GM23338 (cell line): ENCODE data around the gene CCNL1. TPM values are rescaled to one million over a fixed set of nuclear protein-coding genes. Genes with fewer than 3 reads are reported as not detected.

Experiments used
- ATAC-seq: fragments of 200-7000 bp; cut with Tn5 transposase; 3 replicates; pipeline ENCODE4 v1.9.1; 2020
- DNase-seq: peaks from one replicate; pipeline ENCODE4 v3.0.0-alpha.2; 2015; ENCODE audit warnings: low spot score
- H2AFZ ChIP-seq: fragments of 200-600 bp; sonication (generic); 2 replicates; pipeline ENCODE4 v1.8.0; 2016; ENCODE audit warnings: antibody characterized with exemption, mild to moderate bottlenecking, moderate library complexity
- H3F3A ChIP-seq: fragments of 200-600 bp; sonication (generic); replicated peaks from 2 replicates; pipeline ENCODE4 v1.8.0; 2017; ENCODE audit warnings: antibody characterized with exemption, mixed run types, low read depth
- H3K27ac ChIP-seq: fragments of 200-600 bp; sonication (generic); 2 replicates; pipeline ENCODE4 v1.6.1; 2016; ENCODE audit warnings: low read depth
- H3K27me3 ChIP-seq: fragments of 200-600 bp; sonication (generic); 2 replicates; pipeline ENCODE4 v1.8.0; 2016; ENCODE audit warnings: mild to moderate bottlenecking, mixed run types, moderate library complexity; ENCODE audit not compliant: insufficient read depth
- H3K36me3 ChIP-seq: fragments of 200-600 bp; sonication (generic); 2 replicates; pipeline ENCODE4 v1.8.0; 2016; ENCODE audit warnings: mild to moderate bottlenecking; ENCODE audit not compliant: insufficient read depth
- H3K4me1 ChIP-seq: fragments of 200-600 bp; sonication (generic); 2 replicates; pipeline ENCODE4 v1.8.0; 2016; ENCODE audit warnings: mild to moderate bottlenecking, moderate library complexity; ENCODE audit not compliant: insufficient read depth
- H3K4me2 ChIP-seq: fragments of 200-600 bp; sonication (generic); 2 replicates; pipeline ENCODE4 v1.7.1; 2017; ENCODE audit warnings: mixed run types
- H3K4me3 ChIP-seq: fragments of 200-600 bp; sonication (generic); 2 replicates; pipeline ENCODE4 v1.6.1; 2016; ENCODE audit warnings: mixed run types
- H3K79me2 ChIP-seq: fragments of 200-600 bp; sonication (generic); replicated peaks from 2 replicates; pipeline ENCODE4 v1.8.0; 2017; ENCODE audit warnings: mild to moderate bottlenecking; ENCODE audit not compliant: insufficient read depth
- H3K9me2 ChIP-seq: fragments of 200-600 bp; sonication (generic); 2 replicates; pipeline ENCODE4 v1.8.0; 2017; ENCODE audit not compliant: insufficient read depth
- H4K20me1 ChIP-seq: fragments of 200-600 bp; sonication (generic); replicated peaks from 2 replicates; pipeline ENCODE4 v1.8.0; 2017; ENCODE audit warnings: mild to moderate bottlenecking; ENCODE audit not compliant: insufficient read depth
- H3K27ac Mint-ChIP-seq: 2 replicates; pipeline ENCODE4 v1.8.0; 2020; ENCODE audit warnings: inconsistent platforms, mild to moderate bottlenecking, moderate library complexity, mixed read lengths
- H3K27me3 Mint-ChIP-seq: 3 replicates; pipeline ENCODE4 v1.8.0; 2022; ENCODE audit warnings: low read depth, mild to moderate bottlenecking, moderate library complexity, mixed read lengths, inconsistent platforms; ENCODE audit not compliant: insufficient read depth, poor library complexity
- H3K36me3 Mint-ChIP-seq: 3 replicates; pipeline ENCODE4 v1.8.0; 2021; ENCODE audit warnings: low read depth, mild to moderate bottlenecking, inconsistent platforms, moderate library complexity, mixed read lengths
- H3K4me1 Mint-ChIP-seq: 3 replicates; pipeline ENCODE4 v1.8.0; 2020; ENCODE audit warnings: mild to moderate bottlenecking, inconsistent platforms, mixed read lengths
- H3K4me3 Mint-ChIP-seq: 3 replicates; pipeline ENCODE4 v1.8.0; 2021; ENCODE audit warnings: moderate library complexity, mild to moderate bottlenecking, inconsistent platforms, mixed read lengths
- H3K9me3 Mint-ChIP-seq: 3 replicates; pipeline ENCODE4 v1.8.0; 2020; ENCODE audit warnings: moderate library complexity, mild to moderate bottlenecking, inconsistent platforms, mixed read lengths
- CTCF ChIP-seq, 2 experiments: fragments of 200-600 bp in 1 of 2; sonication (generic) in 1 of 2; conservative IDR thresholded peaks; 2 replicates each; pipeline versions ENCODE4 v1.5.1 to v1.6.1; 2016 to 2017; ENCODE audit warnings: antibody characterized with exemption in 2 of 2, low read depth in 2 of 2, mild to moderate bottlenecking in 2 of 2, moderate library complexity in 1 of 2
- EZH2 ChIP-seq: fragments of 200-600 bp; sonication (generic); IDR thresholded peaks from one replicate; pipeline ENCODE4 v1.8.0; 2017; ENCODE audit warnings: antibody characterized with exemption, mild to moderate bottlenecking, low read depth; ENCODE audit not compliant: unreplicated experiment
- EZH2phosphoT487 ChIP-seq: fragments of 200-600 bp; sonication (generic); IDR thresholded peaks from one replicate; pipeline ENCODE4 v1.8.1; 2018; ENCODE audit warnings: antibody characterized with exemption; ENCODE audit not compliant: unreplicated experiment
- NANOG ChIP-seq: IDR thresholded peaks from 2 replicates; pipeline ENCODE4 v1.6.1; 2016; ENCODE audit warnings: antibody characterized with exemption, borderline replicate concordance
- POLR2AphosphoS5 ChIP-seq: IDR thresholded peaks from 2 replicates; pipeline ENCODE4 v1.6.1; 2016; ENCODE audit warnings: antibody characterized with exemption, low read depth
- STAT1 ChIP-seq: IDR thresholded peaks from one replicate; pipeline ENCODE4 v1.6.1; 2016; ENCODE audit warnings: antibody characterized with exemption; ENCODE audit not compliant: unreplicated experiment
- ZNF114 ChIP-seq: fragments of 250-450 bp; sonication (Bioruptor Pico); IDR thresholded peaks from 2 replicates; pipeline ENCODE4 v1.5.0; 2020; ENCODE audit warnings: mild to moderate bottlenecking, moderate library complexity
- ZNF331 ChIP-seq: fragments of 250-450 bp; sonication (Bioruptor Pico); IDR thresholded peaks from 2 replicates; pipeline ENCODE4 v1.5.0; 2020; ENCODE audit warnings: low read depth, mild to moderate bottlenecking, moderate library complexity
- ZNF462 ChIP-seq: fragments of 250-450 bp; sonication (Bioruptor Pico); IDR thresholded peaks from 2 replicates; pipeline ENCODE4 v1.5.0; 2020; ENCODE audit warnings: mild to moderate bottlenecking, moderate library complexity
- polyA plus RNA-seq: library from polyadenylated mRNA; unstranded; fragments of >200 nt; fragmentation: Nextera tagmentation; extraction: Ambion mirVana; gene quantifications from 2 replicates; pipeline ENCODE4 v1.2.1, GENCODE V29; 2016
- total RNA-seq: library from RNA; depleted of rRNA; stranded (reverse); fragments of >200 nt; shearing (Covaris generic); gene quantifications from 2 replicates; pipeline ENCODE4 v1.2.3, GENCODE V29; 2014

Gene CCNL1
- total and polyA plus RNA-seq, 2 experiments from 2014 or later: 108 to 134 TPM

- Mint-ChIP-seq H3K9me3 (no peaks in the 10 kb centered on the region), H3K27me3 (peaks cover 4% of the 10 kb centered on the region), H3K36me3 (peaks cover 26% of the 10 kb centered on the region), H3K4me3 (no peak overlapping the region), H3K27ac (no peak overlapping the region; the same call in 1 of the 2 replicates), H3K4me1 (no peaks in the 10 kb centered on the region)
- Histone ChIP-seq H3K9me2 (no peaks in the 10 kb centered on the region), H3K4me1 (no peaks in the 10 kb centered on the region), H3K79me2 (no peaks in the 10 kb centered on the region), H3K4me2 (no peak overlapping the region), H3K36me3 (peaks cover 14% of the 10 kb centered on the region), H3K27ac (0 out of 2 replicates have a peak overlapping the region, but pooled peaks have one; percentile 28), H3K4me3 (no peak overlapping the region), H3F3A (no peaks in the 10 kb centered on the region; the same call in 1 of the 2 replicates), H3K27me3 (no peaks in the 10 kb centered on the region), H2AFZ (no peak overlapping the region), H4K20me1 (no peaks in the 10 kb centered on the region; the same call in 1 of the 2 replicates)
- DNase-seq (no peak), ATAC-seq (peak; percentile 37; the same call in 2 of the 3 replicates)
- TF ChIP-seq POLR2AphosphoS5 (no peak), CTCF (conservative IDR thresholded peaks at IDR 0.05; ENCODE audit: low read depth in 2 of 2) (no peak), ZNF462 (CRISPR knock-in tag) (no peak), EZH2phosphoT487 (no peak), ZNF331 (CRISPR knock-in tag) (no peak), STAT1 (no peak), ZNF114 (CRISPR knock-in tag) (no peak), EZH2 (no peak), NANOG (no peak)
Measured at GRCh38 chr3:157142315-157142714, 17.6 kb downstream of the CCNL1 start.
